H1 (cell line): ENCODE measurements around the gene PHTF2. TPM values are rescaled to one million over a fixed set of nuclear protein-coding genes. Genes with fewer than 3 reads are reported as not detected.

Experiments
- CTCF ChIA-PET: fragments of 300-600 bp; sonication (Branson Sonifier 250); formaldehyde crosslinking; loops from one replicate; lab custom pipeline; 2021; ENCODE audit not compliant: partially characterized antibody; lab: Charles Lee
- POLR2A ChIA-PET: fragments of 300-600 bp; sonication (Branson Sonifier 250); formaldehyde crosslinking; loops from one replicate; lab custom pipeline; 2021; ENCODE audit warnings: inconsistent platforms; ENCODE audit not compliant: partially characterized antibody; lab: Charles Lee
- DNase-seq, 2 experiments: peaks; one replicate each; pipeline versions ENCODE4 v3.0.0 to v3.0.0-alpha.2; 2010 to 2022; ENCODE audit warnings: low spot score in 2 of 2, low read depth in 1 of 2, mixed read lengths in 1 of 2
- FAIRE-seq: peaks from 2 replicates; lab custom pipeline; 2011; peaks lifted over from hg19 to GRCh38; lab: Jason Lieb, UNC
- H2AFZ ChIP-seq: 2 replicates; pipeline ENCODE4 v1.8.1; 2012; ENCODE audit warnings: low read length, inconsistent platforms
- H2AK5ac ChIP-seq: 2 replicates; pipeline ENCODE4 v1.6.1; 2013; ENCODE audit warnings: low read depth, low read length
- H2BK120ac ChIP-seq: replicated peaks from 2 replicates; pipeline ENCODE3; 2013; ENCODE audit warnings: low read depth, low read length, inconsistent platforms
- H2BK12ac ChIP-seq: 2 replicates; pipeline ENCODE4 v1.6.1; 2013; ENCODE audit warnings: low read depth, low read length
- H2BK15ac ChIP-seq: 2 replicates; pipeline ENCODE4 v1.6.1; 2013; ENCODE audit warnings: low read length
- H2BK20ac ChIP-seq: 2 replicates; pipeline ENCODE4 v1.6.1; 2013; ENCODE audit warnings: low read length
- H2BK5ac ChIP-seq: 2 replicates; pipeline ENCODE4 v1.6.1; 2013; ENCODE audit warnings: low read depth, low read length
- H3K14ac ChIP-seq: 2 replicates; pipeline ENCODE4 v1.6.1; 2013; ENCODE audit warnings: inconsistent platforms; ENCODE audit not compliant: insufficient read length
- H3K18ac ChIP-seq: 2 replicates; pipeline ENCODE4 v1.6.1; 2013; ENCODE audit warnings: low read length; ENCODE audit errors: extremely low read depth
- H3K23ac ChIP-seq: 2 replicates; pipeline ENCODE4 v1.6.1; 2013; ENCODE audit warnings: inconsistent platforms; ENCODE audit not compliant: insufficient read length
- H3K23me2 ChIP-seq: 2 replicates; pipeline ENCODE4 v1.6.1; 2013; ENCODE audit warnings: low read depth, low read length
- H3K27ac ChIP-seq: 2 replicates; pipeline ENCODE4 v1.6.1; 2011; ENCODE audit warnings: low read depth, low read length, inconsistent platforms
- H3K27me3 ChIP-seq, 4 experiments: replicated peaks in 1 of 4; 1 replicate in 1 of 4; 2 replicates in 3 of 4; pipeline versions ENCODE4 v1.6.1 to v1.8.1; 2011 to 2013; ENCODE audit warnings: low read length in 3 of 4, mild to moderate bottlenecking in 3 of 4, inconsistent platforms in 2 of 4, mixed read lengths in 2 of 4, moderate library complexity in 1 of 4; ENCODE audit not compliant: control insufficient read depth in 3 of 4, insufficient read depth in 3 of 4; ENCODE audit errors: extremely low read depth in 1 of 4
- H3K36me3 ChIP-seq, 4 experiments: 2 replicates each; pipeline versions ENCODE4 v1.6.1 to v1.8.1; 2011 to 2013; ENCODE audit warnings: mild to moderate bottlenecking in 4 of 4, low read length in 3 of 4, moderate library complexity in 2 of 4, control low read depth in 1 of 4, inconsistent platforms in 1 of 4; ENCODE audit not compliant: insufficient read depth in 4 of 4, control insufficient read depth in 2 of 4
- H3K4ac ChIP-seq: replicated peaks from 2 replicates; pipeline ENCODE3; 2013; ENCODE audit warnings: low read length, low read depth, mixed read lengths, inconsistent platforms; ENCODE audit not compliant: insufficient read length
- H3K4me1 ChIP-seq, 4 experiments: replicated peaks in 1 of 4; 1 replicate in 1 of 4; 2 replicates in 3 of 4; pipeline versions ENCODE4 v1.6.1 to v1.8.1; 2011 to 2013; ENCODE audit warnings: low read length in 3 of 4, inconsistent platforms in 2 of 4, mixed read lengths in 1 of 4; ENCODE audit not compliant: insufficient read depth in 4 of 4, control insufficient read depth in 3 of 4
- H3K4me2 ChIP-seq, 2 experiments: 2 replicates each; pipeline versions ENCODE4 v1.6.1 to v1.8.1; 2011 to 2013; ENCODE audit warnings: low read depth in 2 of 2, low read length in 2 of 2, control low read depth in 1 of 2, inconsistent platforms in 1 of 2, mild to moderate bottlenecking in 1 of 2; ENCODE audit not compliant: insufficient read depth in 1 of 2
- H3K4me3 ChIP-seq, 4 experiments: fragments of 200-600, 300-600 bp in 1 of 4; sonication (generic), shearing (Covaris generic), sonication (Bioruptor Twin) in 1 of 4; 2 replicates each; pipeline versions ENCODE4 v1.5.1 to v1.8.1; 2011 to 2016; ENCODE audit warnings: low read length in 4 of 4, low read depth in 3 of 4, control low read depth in 2 of 4, inconsistent platforms in 2 of 4, mild to moderate bottlenecking in 2 of 4, mixed read lengths in 1 of 4, moderate library complexity in 1 of 4; ENCODE audit not compliant: insufficient read depth in 2 of 4; ENCODE audit errors: extremely low read depth in 1 of 4
- H3K56ac ChIP-seq: replicated peaks from 2 replicates; pipeline ENCODE3; 2013; ENCODE audit warnings: low read depth, mild to moderate bottlenecking, mixed read lengths, low read length, inconsistent platforms; ENCODE audit not compliant: insufficient read length
- H3K79me1 ChIP-seq: 2 replicates; pipeline ENCODE4 v1.6.1; 2013; ENCODE audit warnings: low read depth, low read length, control low read depth
- H3K79me2 ChIP-seq, 2 experiments: 2 replicates each; pipeline versions ENCODE4 v1.6.1 to v1.8.1; 2012 to 2013; ENCODE audit warnings: low read length in 2 of 2, mild to moderate bottlenecking in 2 of 2, inconsistent platforms in 1 of 2; ENCODE audit not compliant: insufficient read depth in 2 of 2, control insufficient read depth in 1 of 2
- H3K9ac ChIP-seq, 4 experiments: replicated peaks in 1 of 4; 1 replicate in 1 of 4; 2 replicates in 3 of 4; pipeline versions ENCODE4 v1.6.1 to v1.8.1; 2011 to 2013; ENCODE audit warnings: low read depth in 3 of 4, low read length in 3 of 4, control low read depth in 2 of 4, mild to moderate bottlenecking in 2 of 4, moderate library complexity in 2 of 4, inconsistent platforms in 1 of 4; ENCODE audit errors: extremely low read depth in 1 of 4
- H3K9me3 ChIP-seq, 2 experiments: 2 replicates each; pipeline versions ENCODE4 v1.6.1 to v1.8.1; 2012 to 2013; ENCODE audit warnings: mild to moderate bottlenecking in 2 of 2, moderate library complexity in 2 of 2, control low read depth in 1 of 2, inconsistent platforms in 1 of 2, low read depth in 1 of 2, low read length in 1 of 2, mixed read lengths in 1 of 2; ENCODE audit not compliant: insufficient read depth in 2 of 2
- H4K20me1 ChIP-seq, 2 experiments: replicated peaks in 1 of 2; 2 replicates each; pipeline versions ENCODE3 to v1.8.1; 2011 to 2013; ENCODE audit warnings: inconsistent platforms in 2 of 2, low read length in 2 of 2, mild to moderate bottlenecking in 1 of 2; ENCODE audit not compliant: insufficient read depth in 2 of 2, control insufficient read depth in 1 of 2
- H4K5ac ChIP-seq: 2 replicates; pipeline ENCODE4 v1.6.1; 2013; ENCODE audit warnings: low read length, low read depth, mixed read lengths, inconsistent platforms; ENCODE audit not compliant: insufficient read length
- H4K8ac ChIP-seq: 2 replicates; pipeline ENCODE4 v1.8.0; 2013; ENCODE audit warnings: mild to moderate bottlenecking, moderate library complexity, low read length, inconsistent platforms; ENCODE audit not compliant: insufficient read depth; ENCODE audit errors: extremely low read depth
- H4K91ac ChIP-seq: replicated peaks from 2 replicates; pipeline ENCODE3; 2013; ENCODE audit warnings: low read length, mixed read lengths, inconsistent platforms; ENCODE audit not compliant: insufficient read length
- CBX5 ChIP-seq: fragments of 300-800, 300-1000 bp; sonication (generic); IDR thresholded peaks from 2 replicates; pipeline ENCODE4 v1.7.1; 2016; ENCODE audit warnings: antibody characterized with exemption, low read length, low read depth
- E2F6 ChIP-seq: IDR thresholded peaks from 2 replicates; pipeline ENCODE4 v1.6.1; 2012; ENCODE audit warnings: inconsistent platforms
- HDAC6 ChIP-seq: IDR thresholded peaks from one replicate; pipeline ENCODE4 v1.7.1; 2012; ENCODE audit warnings: low read depth, mild to moderate bottlenecking, inconsistent platforms, low read length, moderate library complexity
- KDM1A ChIP-seq: fragments of 200-600, 300-600 bp; sonication (generic); IDR thresholded peaks from 2 replicates; pipeline ENCODE4 v1.7.1; 2016; ENCODE audit warnings: mild to moderate bottlenecking, low read length, borderline replicate concordance
- KDM5A ChIP-seq: fragments of 200-600 bp; IDR thresholded peaks from 2 replicates; pipeline ENCODE4 v1.7.1; 2012; ENCODE audit warnings: mild to moderate bottlenecking, low read length, inconsistent platforms, mixed read lengths
- NRF1 ChIP-seq: IDR thresholded peaks from 2 replicates; pipeline ENCODE4 v1.6.1; 2011; ENCODE audit warnings: mild to moderate bottlenecking, low read depth, low read length, improper control_type of control experiment
- POLR2A ChIP-seq, 2 experiments: IDR thresholded peaks; 1 replicate in 1 of 2; 2 replicates in 1 of 2; pipeline ENCODE4 v1.6.1; 2011; ENCODE audit warnings: low read depth in 2 of 2, low read length in 2 of 2, mild to moderate bottlenecking in 2 of 2; ENCODE audit errors: control extremely low read depth in 1 of 2
- POLR2AphosphoS5 ChIP-seq: IDR thresholded peaks from 2 replicates; pipeline ENCODE4 v1.6.1; 2011; ENCODE audit warnings: low read depth, low read length
- RNF2 ChIP-seq: fragments of 200-900, 300-1000 bp; sonication (generic); IDR thresholded peaks from 2 replicates; pipeline ENCODE4 v1.7.1; 2016; ENCODE audit warnings: borderline replicate concordance, low read depth, mild to moderate bottlenecking, antibody characterized with exemption, low read length; ENCODE audit not compliant: poor library complexity, severe bottlenecking; ENCODE audit errors: missing control alignments
- SP1 ChIP-seq: IDR thresholded peaks from 2 replicates; pipeline ENCODE4 v1.6.1; 2011; ENCODE audit warnings: low read depth, low read length
- TEAD4 ChIP-seq: IDR thresholded peaks from 2 replicates; pipeline ENCODE4 v1.6.1; 2012; ENCODE audit warnings: low read depth, low read length, inconsistent platforms, mixed read lengths
- WGBS, 2 experiments: shearing (Covaris generic) in 1 of 2; methylation state at CpG; one replicate each; pipeline versions ENCODE4 v1.1.6 to v1.1.7; 2013 to 2015; ENCODE audit warnings: low lambda C conversion rate in 2 of 2, mixed read lengths in 2 of 2, inconsistent platforms in 1 of 2, low coverage in 1 of 2, missing lambda C conversion rate in 1 of 2; ENCODE audit not compliant: insufficient replicate concordance in 2 of 2, insufficient coverage in 1 of 2, insufficient read length in 1 of 2; ENCODE audit errors: extremely low coverage in 1 of 2, missing lambda C conversion rate in 1 of 2; 5-methylcytosine and 5-hydroxymethylcytosine counted together
- polyA plus RNA-seq, 7 experiments: library from polyadenylated mRNA; depleted of rRNA in 3 of 7; stranded (reverse) in 5 of 7; unstranded in 2 of 7; fragments of >200 nt in 5 of 7; fragments of 200-250 nt in 2 of 7; gene quantifications; 1 replicate in 5 of 7; 2 replicates in 1 of 7; 4 replicates in 1 of 7; pipeline versions ENCODE4 v1.2.1 to v1.2.3, GENCODE V29; 2011 to 2013; ENCODE audit warnings: missing spikeins in 2 of 7, mixed read lengths in 2 of 7
- total RNA-seq: library from RNA; stranded (reverse); fragmentation: NEBNext Ultra II Directional; extraction: Animal tissue kit (Norgen Biotek cat#: 25700); gene quantifications from 2 replicates; pipeline ENCODE4 v1.2.1, GENCODE V29; 2021

PHTF2 gene
- total and polyA plus RNA-seq, 2 of the 8 experiments (the other 6 are each of a cell fraction or from before 2014, with no cell fraction given): 9.0 to 25.4 TPM

- POLR2A ChIA-PET: no interaction called here
- FAIRE-seq: no peak
- CTCF ChIA-PET: interaction anchor here (1.6 kb wide), 1 partner anchor 24 kb away, joined by 4 read pairs; no protein-coding TSS in a partner anchor
- TF ChIP-seq KDM1A (no peak), E2F6 (no peak), SP1 (no peak), KDM5A (no peak), RNF2 (no peak), NRF1 (no peak), TEAD4 (no peak), HDAC6 (no peak), POLR2A (IDR thresholded peaks at IDR 0.05; ENCODE audit: control extremely low read depth in 1 of 2, low read depth in 2 of 2, low read length in 2 of 2) (no peak), POLR2AphosphoS5 (no peak), CBX5 (no peak)
Observed at GRCh38 chr7:77912293-77912692, 113.7 kb downstream of the PHTF2 start.

More at GRCh38 chr7:77912293-77912692, 113.7 kb downstream of the PHTF2 start:
- H3K27ac ChIP-seq: no peak overlapping the region
- no peak overlapping the region for H3K9ac ChIP-seq
- H4K20me1 ChIP-seq: no peaks in the 10 kb centered on the region
- no peaks in the 10 kb centered on the region for H3K23me2 ChIP-seq
- no peak overlapping the region for H2BK5ac ChIP-seq
- no peak overlapping the region for H3K14ac ChIP-seq
- H3K4me3 ChIP-seq: no peak overlapping the region
- H2BK12ac ChIP-seq: no peak overlapping the region
- no peaks in the 10 kb centered on the region; a peak in 1 of 8 replicates for H3K36me3 ChIP-seq
- no peak overlapping the region for H3K4ac ChIP-seq
- H2BK15ac ChIP-seq: no peak overlapping the region
- DNase-seq: no peak
- no peaks in the 10 kb centered on the region for H3K9me3 ChIP-seq
- no peak overlapping the region for H3K23ac ChIP-seq
- no peak overlapping the region for H2BK120ac ChIP-seq
- H4K8ac ChIP-seq: no peak overlapping the region
- no peak overlapping the region for H3K56ac ChIP-seq
- H4K5ac ChIP-seq: no peak overlapping the region
- H3K79me1 ChIP-seq: no peaks in the 10 kb centered on the region
- H2AK5ac ChIP-seq: no peak overlapping the region
- H2AFZ ChIP-seq: no peak overlapping the region
- H3K4me2 ChIP-seq: no peak overlapping the region
- no peaks in the 10 kb centered on the region for H3K4me1 ChIP-seq
- no peaks in the 10 kb centered on the region for H3K79me2 ChIP-seq
- no peaks in the 10 kb centered on the region for H3K27me3 ChIP-seq
- no peak overlapping the region for H2BK20ac ChIP-seq
- no peak overlapping the region for H3K18ac ChIP-seq
- WGBS, 2 experiments: 96% methylated on average over 1 of the region's 1 CpG; no CpG with 5 or more reads in 1 of the 2 experiments
- no peak overlapping the region for H4K91ac ChIP-seq
